A549 (cell line): ENCODE results near the gene AQP2. TPM values are rescaled to one million over a fixed set of nuclear protein-coding genes. Genes with fewer than 3 reads are reported as not detected.

Experiments used
- ATAC-seq, 2 experiments: fragments of 200-7000 bp in 1 of 2; fragments of >200 bp in 1 of 2; cut with Nextera tagmentation in 1 of 2; cut with Tn5 transposase in 1 of 2; 3 replicates each; pipeline versions ENCODE4 v1.8.0 to v1.9.1; 2018 to 2020; ENCODE audit warnings: mild to moderate bottlenecking in 1 of 2, moderate library complexity in 1 of 2
- CTCF ChIA-PET: fragments of 300-600 bp; sonication (Branson Sonifier 250); formaldehyde crosslinking; extraction: SDS; loops from one replicate; lab custom pipeline; 2021; ENCODE audit warnings: antibody characterized with exemption, inconsistent platforms; lab: Yijun Ruan, JAX
- POLR2A ChIA-PET: fragments of 350-600 bp; formaldehyde crosslinking; extraction: SDS; loops from one replicate; lab custom pipeline; 2021; ENCODE audit warnings: antibody characterized with exemption, inconsistent platforms; lab: Yijun Ruan, JAX
- DNase-seq, 2 experiments: peaks; one replicate each; pipeline versions ENCODE4 v3.0.0 to v3.0.0-alpha.2; 2011 to 2016; ENCODE audit warnings: low read depth in 1 of 2, low spot score in 1 of 2
- FAIRE-seq: peaks from 2 replicates; lab custom pipeline; 2011; peaks lifted over from hg19 to GRCh38; lab: Jason Lieb, UNC
- H3K27ac ChIP-seq, 2 experiments: fragments of >200 bp; sonication (Bioruptor Twin); formaldehyde crosslinking; 3 replicates each; pipeline ENCODE4 v1.5.1; 2016 to 2017
- H3K4me1 ChIP-seq: fragments of >200 bp; sonication (Bioruptor Twin); formaldehyde crosslinking; 3 replicates; pipeline ENCODE4 v1.6.1; 2016
- H3K4me2 ChIP-seq: fragments of >200 bp; sonication (Bioruptor Twin); formaldehyde crosslinking; 3 replicates; pipeline ENCODE4 v1.6.1; 2016
- H3K4me3 ChIP-seq: fragments of >200 bp; sonication (Bioruptor Twin); formaldehyde crosslinking; 3 replicates; pipeline ENCODE4 v1.5.1; 2016
- H3K9me3 ChIP-seq: fragments of >200 bp; sonication (Bioruptor Twin); formaldehyde crosslinking; 3 replicates; pipeline ENCODE4 v1.6.1; 2016
- CBX8 ChIP-seq: fragments of 200-600 bp; sonication (generic); IDR thresholded peaks from 2 replicates; pipeline ENCODE4 v1.6.1; 2016
- CEBPB ChIP-seq, 2 experiments: fragments of >200 bp in 1 of 2; sonication (Bioruptor Twin) in 1 of 2; formaldehyde crosslinking in 1 of 2; IDR thresholded peaks; 2 replicates each; pipeline ENCODE4 v1.6.1; 2012 to 2016
- ESRRA ChIP-seq: fragments of 150-350 bp; IDR thresholded peaks from 2 replicates; pipeline ENCODE4 v1.6.1; 2014; ENCODE audit warnings: mild to moderate bottlenecking, low read length, borderline replicate concordance
- FOSL2 ChIP-seq, 2 experiments: fragments of 450-650 bp in 1 of 2; fragments of >200 bp in 1 of 2; sonication (Bioruptor Twin) in 1 of 2; formaldehyde crosslinking; IDR thresholded peaks; 2 replicates each; pipeline versions ENCODE4 v1.5.0 to v1.6.1; 2016 to 2020; ENCODE audit warnings: mild to moderate bottlenecking in 1 of 2, moderate library complexity in 1 of 2
- HDAC2 ChIP-seq: fragments of 200-600 bp; sonication (generic); IDR thresholded peaks from 2 replicates; pipeline ENCODE4 v1.6.1; 2016
- HEYL ChIP-seq: fragments of 250-450 bp; sonication (Bioruptor Pico); IDR thresholded peaks from 2 replicates; pipeline ENCODE4 v1.8.0; 2021; ENCODE audit warnings: mild to moderate bottlenecking, moderate library complexity
- MYC ChIP-seq: IDR thresholded peaks from 2 replicates; pipeline ENCODE4 v1.6.1; 2012; ENCODE audit warnings: mild to moderate bottlenecking, inconsistent platforms, low read length, improper control_type of control experiment, borderline replicate concordance
- POLR2A ChIP-seq: IDR thresholded peaks from 2 replicates; pipeline ENCODE4 v1.6.1; 2012; ENCODE audit warnings: mild to moderate bottlenecking, low read length
- RARB ChIP-seq: fragments of 250-450 bp; sonication (Bioruptor Pico); IDR thresholded peaks from 2 replicates; pipeline ENCODE4 v1.8.0; 2021; ENCODE audit warnings: mild to moderate bottlenecking, moderate library complexity
- RFX5 ChIP-seq: fragments of 450-650 bp; IDR thresholded peaks from 2 replicates; pipeline ENCODE4 v1.7.1; 2014; ENCODE audit warnings: antibody characterized with exemption, mild to moderate bottlenecking, moderate library complexity
- RNF2 ChIP-seq: fragments of 200-600 bp; sonication (generic); IDR thresholded peaks from 2 replicates; pipeline ENCODE4 v1.6.1; 2016; ENCODE audit warnings: low read depth, mild to moderate bottlenecking, antibody characterized with exemption, moderate library complexity, borderline replicate concordance
- SMC3 ChIP-seq: fragments of >200 bp; sonication (Bioruptor Twin); formaldehyde crosslinking; IDR thresholded peaks from 3 replicates; pipeline ENCODE4 v1.6.1; 2018; ENCODE audit warnings: inconsistent platforms
- SREBF2 ChIP-seq: fragments of 450-650 bp; IDR thresholded peaks from 2 replicates; pipeline ENCODE4 v1.6.1; 2014; ENCODE audit warnings: mild to moderate bottlenecking, moderate library complexity
- TP53 ChIP-seq: fragments of 250-450 bp; sonication (Bioruptor Pico); IDR thresholded peaks from 2 replicates; pipeline ENCODE4 v1.5.0; 2021; ENCODE audit warnings: mild to moderate bottlenecking, moderate library complexity
- ZC3H11A ChIP-seq: fragments of 450-650 bp; IDR thresholded peaks from 2 replicates; pipeline ENCODE4 v1.6.1; 2014; ENCODE audit warnings: antibody characterized with exemption, mild to moderate bottlenecking
- ZNF302 ChIP-seq: fragments of 250-450 bp; sonication (Bioruptor Pico); IDR thresholded peaks from 2 replicates; pipeline ENCODE4 v1.9.0; 2021; ENCODE audit warnings: inconsistent platforms, mild to moderate bottlenecking, moderate library complexity
- WGBS: methylation state at CpG from one replicate; pipeline ENCODE4 v1.1.6; 2017; ENCODE audit errors: missing lambda C conversion rate; 5-methylcytosine and 5-hydroxymethylcytosine counted together
- polyA plus RNA-seq, 4 experiments: library from polyadenylated mRNA; depleted of rRNA in 3 of 4; stranded (reverse); fragments of >200 nt; fragmentation: RNase III in 1 of 4; extraction: RNeasy Plus Mini Kit Qiagen cat#74134 plus additional on column Dnase treatment in 1 of 4; gene quantifications; 2 replicates in 3 of 4; 3 replicates in 1 of 4; pipeline ENCODE4 v1.2.3, GENCODE V29; 2011 to 2017
- TF ChIP-seq, protein P1 (sequence below): fragments of 250-450 bp; sonication (Bioruptor Pico); IDR thresholded peaks from 2 replicates; pipeline ENCODE4 v1.5.0; 2021; ENCODE audit warnings: mild to moderate bottlenecking, moderate library complexity, borderline replicate concordance
- TF ChIP-seq, protein P2 (sequence below): IDR thresholded peaks from 2 replicates; pipeline ENCODE4 v1.6.1; 2012
- TF ChIP-seq, protein P3 (sequence below): IDR thresholded peaks from 2 replicates; pipeline ENCODE4 v1.6.1; 2012

AQP2 gene
- polyA plus RNA-seq, 2 of the 4 experiments (the other 2 are of a cell fraction) = not detected

DNA sequence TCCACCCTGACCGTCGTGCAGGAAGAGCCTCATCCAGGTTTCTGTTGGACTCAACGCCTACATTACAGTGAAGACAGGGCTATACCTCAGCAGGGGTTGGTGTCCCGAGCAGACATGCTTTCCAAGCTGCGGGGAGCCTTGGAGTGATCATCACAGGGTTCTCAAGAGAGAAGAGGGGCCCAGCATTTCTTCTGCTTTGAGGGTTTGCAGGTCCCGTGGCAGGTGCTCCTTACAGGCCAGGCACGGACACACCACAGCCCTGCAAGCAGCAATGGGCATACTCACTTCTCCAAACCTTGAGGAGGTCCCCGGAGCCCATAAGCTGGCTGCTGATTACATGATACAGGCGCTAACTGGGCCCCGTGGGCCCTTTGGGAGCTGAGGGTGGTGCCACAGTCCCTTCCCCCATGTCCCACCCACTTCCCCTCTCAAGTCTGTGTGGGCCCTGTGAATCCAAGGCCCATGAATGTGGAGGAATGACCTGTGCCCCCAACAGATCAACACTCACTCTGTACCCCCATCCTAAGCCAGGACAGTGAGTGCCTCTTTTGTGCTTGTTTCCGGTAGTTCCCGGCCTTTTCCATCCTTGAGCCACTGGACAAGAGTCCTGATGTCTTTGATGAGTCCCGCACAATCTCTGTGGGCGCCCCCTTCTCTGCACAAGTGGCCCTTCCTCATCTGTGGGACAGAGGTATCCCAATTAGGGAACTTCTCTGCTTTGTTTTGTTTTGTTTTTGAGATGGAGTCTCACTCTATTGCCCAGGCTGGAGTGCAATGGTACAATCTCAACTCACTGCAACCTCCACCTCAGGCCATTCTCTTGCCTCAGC, 1.1 kb downstream of the AQP2 start:
- FAIRE-seq (no peak), ATAC-seq (no peak), DNase-seq (no peak)
- TF ChIP-seq TP53 = no peak
- TF ChIP-seq HDAC2 = no peak
- TF ChIP-seq ZC3H11A = no peak
- Histone ChIP-seq H3K27ac (no peak overlapping the region), H3K4me3 (no peak overlapping the region), H3K4me1 (no peaks in the 10 kb centered on the region), H3K9me3 (no peaks in the 10 kb centered on the region), H3K4me2 (no peak overlapping the region)
- CTCF ChIA-PET = interaction anchor here (1.2 to 7.7 kb wide), 2 partner anchors 12 to 85 kb away, joined by 5 to 193 read pairs; partner anchors contain the start of gene AQP5
- 71% methylated on average over 14 of the region's 14 CpGs for WGBS
- POLR2A ChIA-PET = no interaction called here

DNA sequence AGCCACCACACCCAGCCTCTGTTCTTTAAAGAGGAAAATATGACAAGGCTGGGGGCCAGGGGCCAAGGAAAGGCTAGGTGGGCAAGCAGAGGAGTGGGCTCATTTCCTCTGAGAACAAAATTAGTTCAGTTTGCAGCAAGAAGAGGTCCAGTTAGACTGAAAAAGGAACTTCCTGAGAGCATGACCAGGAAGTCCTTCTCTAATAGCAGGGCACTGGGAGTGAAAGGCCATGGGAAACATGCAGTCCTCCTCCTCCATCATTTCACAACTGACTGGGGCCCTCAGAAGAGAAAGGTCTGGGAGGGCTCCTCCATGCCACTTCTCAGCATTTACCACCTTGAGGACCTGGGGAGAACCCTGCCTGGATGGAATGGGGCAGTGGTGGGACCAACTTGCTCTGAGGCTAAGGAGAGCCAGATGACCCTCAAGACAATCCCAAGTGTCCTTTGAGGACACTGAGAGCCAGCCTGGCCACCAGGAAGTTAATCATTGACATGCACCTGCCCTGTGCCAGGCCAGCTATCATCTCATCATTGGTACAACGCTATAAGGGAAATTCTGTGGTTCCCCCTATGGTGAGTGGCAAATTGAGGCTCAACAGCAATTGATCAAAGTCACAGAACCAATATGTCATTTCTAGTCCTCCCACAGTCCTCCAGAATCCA, 2.0 kb downstream of the AQP2 start:
- H3K27ac ChIP-seq = no peak overlapping the region
- TF ChIP-seq ZNF302 (CRISPR knock-in tag) (no peak), CEBPB (IDR thresholded peaks at IDR 0.05) (no peak), SMC3 (no peak), RFX5 (no peak), ZC3H11A (no peak)
- TF ChIP-seq, protein P1, sequence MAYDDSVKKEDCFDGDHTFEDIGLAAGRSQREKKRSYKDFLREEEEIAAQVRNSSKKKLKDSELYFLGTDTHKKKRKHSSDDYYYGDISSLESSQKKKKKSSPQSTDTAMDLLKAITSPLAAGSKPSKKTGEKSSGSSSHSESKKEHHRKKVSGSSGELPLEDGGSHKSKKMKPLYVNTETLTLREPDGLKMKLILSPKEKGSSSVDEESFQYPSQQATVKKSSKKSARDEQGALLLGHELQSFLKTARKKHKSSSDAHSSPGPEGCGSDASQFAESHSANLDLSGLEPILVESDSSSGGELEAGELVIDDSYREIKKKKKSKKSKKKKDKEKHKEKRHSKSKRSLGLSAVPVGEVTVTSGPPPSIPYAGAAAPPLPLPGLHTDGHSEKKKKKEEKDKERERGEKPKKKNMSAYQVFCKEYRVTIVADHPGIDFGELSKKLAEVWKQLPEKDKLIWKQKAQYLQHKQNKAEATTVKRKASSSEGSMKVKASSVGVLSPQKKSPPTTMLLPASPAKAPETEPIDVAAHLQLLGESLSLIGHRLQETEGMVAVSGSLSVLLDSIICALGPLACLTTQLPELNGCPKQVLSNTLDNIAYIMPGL = no peak
- TF ChIP-seq, protein P2, sequence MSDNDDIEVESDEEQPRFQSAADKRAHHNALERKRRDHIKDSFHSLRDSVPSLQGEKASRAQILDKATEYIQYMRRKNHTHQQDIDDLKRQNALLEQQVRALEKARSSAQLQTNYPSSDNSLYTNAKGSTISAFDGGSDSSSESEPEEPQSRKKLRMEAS = no peak
- TF ChIP-seq, protein P3, sequence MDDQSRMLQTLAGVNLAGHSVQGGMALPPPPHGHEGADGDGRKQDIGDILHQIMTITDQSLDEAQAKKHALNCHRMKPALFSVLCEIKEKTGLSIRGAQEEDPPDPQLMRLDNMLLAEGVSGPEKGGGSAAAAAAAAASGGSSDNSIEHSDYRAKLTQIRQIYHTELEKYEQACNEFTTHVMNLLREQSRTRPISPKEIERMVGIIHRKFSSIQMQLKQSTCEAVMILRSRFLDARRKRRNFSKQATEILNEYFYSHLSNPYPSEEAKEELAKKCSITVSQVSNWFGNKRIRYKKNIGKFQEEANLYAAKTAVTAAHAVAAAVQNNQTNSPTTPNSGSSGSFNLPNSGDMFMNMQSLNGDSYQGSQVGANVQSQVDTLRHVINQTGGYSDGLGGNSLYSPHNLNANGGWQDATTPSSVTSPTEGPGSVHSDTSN = no peak
- no peak overlapping the region for H3K4me2 ChIP-seq
- ATAC-seq = no peak
- H3K4me3 ChIP-seq = no peak overlapping the region
- ChIA-PET POLR2A (no interaction called here), CTCF (interaction anchor here (0.5 to 8.0 kb wide), 5 partner anchors 11 to 85 kb away, joined by 3 to 91 read pairs (median 4); no protein-coding TSS in a partner anchor)
- FAIRE-seq = no peak
- WGBS = 43% methylated on average over 1 of the region's 1 CpG
- H3K4me1 ChIP-seq = no peaks in the 10 kb centered on the region
- no peak for DNase-seq
- no peaks in the 10 kb centered on the region for H3K9me3 ChIP-seq

DNA sequence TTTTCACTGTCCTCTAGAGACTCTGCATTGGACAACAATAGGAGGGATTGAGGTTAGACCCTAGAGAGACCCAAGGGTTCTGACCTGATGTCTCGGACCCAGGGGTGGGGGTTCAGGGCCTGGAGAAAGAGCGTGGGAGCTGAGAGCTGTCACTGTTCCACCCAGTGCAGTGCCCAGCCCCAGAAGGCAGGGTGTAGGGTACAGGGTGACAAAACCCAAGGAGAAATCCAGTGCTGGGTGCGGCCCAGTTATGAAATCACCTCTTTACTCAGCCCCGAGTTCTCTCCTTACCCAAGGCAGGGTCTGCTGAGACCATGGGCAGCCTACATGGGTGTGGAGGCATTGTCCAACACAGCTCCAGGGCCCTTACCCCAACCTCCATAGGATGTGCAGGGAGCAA, 2.6 kb downstream of the AQP2 start:
- DNase-seq = no peak
- 71% methylated on average over 4 of the region's 4 CpGs for WGBS
- ATAC-seq = no peak
- FAIRE-seq = no peak
- H3K4me1 ChIP-seq = no peaks in the 10 kb centered on the region
- H3K4me3 ChIP-seq = no peak overlapping the region
- CTCF ChIA-PET = interaction anchor here (0.5 to 8.0 kb wide), 6 partner anchors 8 to 86 kb away, joined by 3 to 91 read pairs (median 4); no protein-coding TSS in a partner anchor
- H3K9me3 ChIP-seq = no peaks in the 10 kb centered on the region
- no peak overlapping the region for H3K27ac ChIP-seq
- TF ChIP-seq SREBF2 (no peak), ESRRA (no peak)
- POLR2A ChIA-PET = no interaction called here
- no peak overlapping the region for H3K4me2 ChIP-seq

DNA sequence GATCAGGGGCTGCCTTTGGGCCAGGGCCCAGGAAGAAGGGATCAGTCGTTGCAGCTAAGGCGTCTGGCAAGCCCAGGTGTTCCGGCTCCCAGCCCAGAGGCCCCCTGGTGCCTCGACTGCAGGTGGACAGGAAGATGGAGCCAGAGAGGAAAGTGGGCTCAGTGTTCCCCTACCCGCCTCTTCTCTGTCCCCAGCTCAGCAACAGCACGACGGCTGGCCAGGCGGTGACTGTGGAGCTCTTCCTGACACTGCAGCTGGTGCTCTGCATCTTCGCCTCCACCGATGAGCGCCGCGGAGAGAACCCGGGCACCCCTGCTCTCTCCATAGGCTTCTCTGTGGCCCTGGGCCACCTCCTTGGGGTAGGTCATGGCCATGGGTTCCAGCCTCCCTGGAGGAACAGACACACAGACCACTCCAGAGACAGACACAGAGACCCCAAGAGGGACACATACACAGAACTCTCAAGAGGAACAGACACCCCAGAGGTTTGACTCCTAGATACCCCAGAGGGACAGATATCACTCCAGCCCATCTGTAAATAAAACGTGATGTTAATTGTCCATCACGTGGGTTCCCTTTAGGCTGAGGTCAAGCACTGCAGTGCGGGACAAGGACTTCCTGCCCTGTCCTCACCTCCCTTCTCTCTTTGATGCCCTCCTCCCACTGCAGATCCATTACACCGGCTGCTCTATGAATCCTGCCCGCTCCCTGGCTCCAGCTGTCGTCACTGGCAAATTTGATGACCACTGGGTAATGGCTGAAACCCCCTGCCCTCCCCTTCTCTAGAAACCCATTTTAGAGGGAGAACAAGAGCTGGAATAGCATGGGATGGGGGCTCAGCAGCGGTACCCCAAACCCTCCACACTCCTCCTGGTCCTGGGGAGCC, 3.7 kb downstream of the AQP2 start:
- CTCF ChIA-PET = interaction anchor here (1.0 to 8.0 kb wide), 5 partner anchors 9 to 102 kb away, joined by 3 to 91 read pairs (median 3); no protein-coding TSS in a partner anchor
- FAIRE-seq = no peak
- ATAC-seq = no peak

More for the DNA sequence above, 3.7 kb downstream of the AQP2 start:
- DNase-seq = no peak
- POLR2A ChIA-PET = no interaction called here
- TF ChIP-seq RNF2 (no peak), FOSL2 (IDR thresholded peaks at IDR 0.05) (no peak), FOSL2 (CRISPR knock-in tag; IDR thresholded peaks at IDR 0.05) (no peak), MYC (no peak), HEYL (CRISPR knock-in tag) (no peak), CBX8 (no peak), POLR2A (no peak), RARB (no peak)
- Histone ChIP-seq H3K4me2 (no peak overlapping the region), H3K9me3 (no peaks in the 10 kb centered on the region), H3K4me1 (no peaks in the 10 kb centered on the region), H3K4me3 (no peak overlapping the region), H3K27ac (no peak overlapping the region)
- WGBS = 75% methylated on average over 21 of the region's 21 CpGs
